GM19395 (cell line): Measurements from ENCODE around the gene LAMTOR2.
"Not testable (repeated sequence)": the region's sequence is repeated elsewhere in the genome, so short reads cannot be mapped to it uniquely, and the experiment has no call there.

Experiments used
- ATAC-seq: cut with Tn5 transposase; IDR thresholded peaks from one replicate; pipeline ENCODE4 v1.9.1; 2021; ENCODE audit warnings: mild to moderate bottlenecking, moderate library complexity; ENCODE audit not compliant: unreplicated experiment

Gene LAMTOR2

DNA sequence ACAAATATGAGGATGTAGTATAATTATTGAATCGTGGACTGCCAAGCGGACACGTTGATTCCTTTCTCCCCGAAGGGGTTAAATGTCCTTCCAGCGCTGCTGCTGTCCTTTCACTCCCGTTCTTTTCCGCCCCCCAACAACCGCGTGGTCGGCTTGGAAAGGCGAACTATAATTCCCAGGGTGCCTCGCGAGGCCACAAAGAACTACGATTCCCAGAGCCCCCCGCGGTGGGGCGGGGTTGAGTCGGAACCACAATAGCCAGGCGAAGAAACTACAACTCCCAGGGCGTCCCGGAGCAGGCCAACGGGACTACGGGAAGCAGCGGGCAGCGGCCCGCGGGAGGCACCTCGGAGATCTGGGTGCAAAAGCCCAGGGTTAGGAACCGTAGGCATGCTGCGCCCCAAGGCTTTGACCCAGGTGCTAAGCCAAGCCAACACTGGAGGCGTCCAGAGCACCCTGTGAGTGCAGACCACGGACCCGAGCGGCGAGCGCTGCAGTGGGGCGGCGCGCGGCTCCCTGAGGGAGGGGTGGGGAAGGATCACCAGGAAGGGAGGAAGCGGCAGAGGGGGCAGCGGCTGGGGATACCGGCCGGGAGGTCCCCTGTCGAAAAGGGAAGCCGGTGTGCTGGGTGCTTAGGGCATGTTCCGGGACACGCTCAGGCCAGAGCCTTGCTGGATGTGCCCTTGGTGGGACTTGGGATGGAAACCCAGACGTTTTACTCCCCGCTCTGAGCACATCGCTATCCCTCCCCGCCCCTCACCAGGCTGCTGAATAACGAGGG, at the start of gene LAMTOR2:
Gene LAMTOR2, plus strand, starts transcription at position 283 of the 781 bp plus-strand sequence. Its CDS starts 108 bp downstream, at position 391.
- peak; percentile 79 for ATAC-seq

DNA sequence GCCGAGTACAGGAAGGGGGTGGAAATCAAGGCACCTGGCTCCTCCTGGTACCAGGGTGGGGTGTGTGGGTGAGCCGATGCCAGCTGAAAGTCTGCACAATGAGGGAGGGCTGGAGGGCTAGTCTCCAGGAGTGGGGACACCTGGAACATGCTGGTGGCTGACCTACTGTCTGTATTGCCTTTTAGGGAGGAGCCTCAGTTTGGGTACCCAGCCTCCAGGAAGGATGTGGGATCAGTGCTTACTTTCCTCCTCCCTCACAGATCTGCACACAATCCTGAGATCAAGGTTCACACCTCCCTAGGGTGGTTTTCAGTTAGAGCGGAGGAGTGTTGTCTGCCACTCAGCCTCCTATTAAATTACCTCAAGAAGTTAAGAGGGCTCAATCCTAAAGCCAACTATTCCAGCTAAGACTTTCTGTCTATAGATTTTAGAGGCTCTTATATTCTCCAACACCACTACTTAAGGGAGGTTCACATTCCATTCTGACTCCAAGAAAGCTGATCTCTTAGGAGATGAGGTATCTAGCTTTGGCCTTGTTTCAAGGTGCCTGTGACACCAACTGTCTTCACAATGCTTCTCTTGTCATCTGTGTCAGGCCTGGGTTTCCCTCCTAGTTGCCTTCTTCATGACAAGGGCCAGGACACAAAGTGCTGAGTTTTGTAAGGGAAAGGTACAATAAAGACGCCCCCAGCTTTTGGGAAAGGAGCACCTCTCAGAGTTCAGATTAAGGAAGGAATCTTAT, 49.6 kb upstream of the LAMTOR2 start:
- ATAC-seq: no peak

- ATAC-seq: no peak
Observed at GRCh38 chr1:156006666-156007376, 47.8 kb upstream of the LAMTOR2 start.

- no peak for ATAC-seq
Observed at GRCh38 chr1:156009404-156009803, 45.2 kb upstream of the LAMTOR2 start.

DNA sequence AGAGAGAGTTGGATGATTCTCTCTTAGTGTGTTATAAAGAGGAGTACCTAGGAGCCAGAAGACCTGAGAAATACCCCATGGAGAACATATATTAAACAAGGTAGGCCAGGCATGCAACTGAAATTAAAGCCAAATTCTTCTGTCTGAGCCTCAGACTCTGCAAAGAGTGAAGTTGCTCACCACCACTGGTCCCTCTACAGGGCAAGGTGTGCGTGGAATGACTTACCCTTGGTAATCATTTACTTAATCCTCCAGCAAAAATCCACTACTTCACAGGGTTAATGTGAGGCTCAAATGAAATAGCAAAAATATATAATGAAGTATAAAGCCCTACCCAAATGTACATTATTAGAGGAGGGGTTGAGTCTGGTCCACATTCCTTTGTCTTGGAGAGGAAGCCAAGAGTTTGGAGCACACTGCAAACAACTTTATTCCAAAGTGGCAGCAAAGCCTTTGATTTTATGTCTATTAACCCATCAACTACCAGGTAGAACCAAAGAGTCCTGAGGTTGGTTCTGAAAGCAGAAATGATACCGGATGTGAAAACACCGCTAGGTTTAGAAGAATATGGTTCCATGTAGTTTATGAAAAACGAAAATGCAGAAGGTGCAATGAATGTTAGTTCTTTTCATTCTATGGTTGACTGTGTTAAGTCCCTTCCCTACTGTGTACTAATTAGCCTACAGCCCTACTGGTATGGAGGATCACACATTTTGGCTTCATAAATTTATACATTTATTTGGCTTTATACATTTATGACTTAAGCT, 42.3 kb upstream of the LAMTOR2 start:
- ATAC-seq: peak; percentile 83

- no peak for ATAC-seq
Observed at GRCh38 chr1:156014829-156015228, 39.8 kb upstream of the LAMTOR2 start.

- ATAC-seq: no peak
Observed at GRCh38 chr1:156019946-156020292, 34.7 kb upstream of the LAMTOR2 start.

GRCh38 chr1:156020293-156021092, 34.1 kb upstream of the LAMTOR2 start, which contains the start of gene SSR2:
Gene SSR2 (minus strand): TSS chr1:156020951. CDS start chr1:156020167, 784 bp downstream.
- peak; percentile 94 for ATAC-seq

GRCh38 chr1:156021093-156021428, 33.5 kb upstream of the LAMTOR2 start:
- no peak for ATAC-seq

- no peak for ATAC-seq
Observed at GRCh38 chr1:156021954-156022353, 32.6 kb upstream of the LAMTOR2 start.

DNA sequence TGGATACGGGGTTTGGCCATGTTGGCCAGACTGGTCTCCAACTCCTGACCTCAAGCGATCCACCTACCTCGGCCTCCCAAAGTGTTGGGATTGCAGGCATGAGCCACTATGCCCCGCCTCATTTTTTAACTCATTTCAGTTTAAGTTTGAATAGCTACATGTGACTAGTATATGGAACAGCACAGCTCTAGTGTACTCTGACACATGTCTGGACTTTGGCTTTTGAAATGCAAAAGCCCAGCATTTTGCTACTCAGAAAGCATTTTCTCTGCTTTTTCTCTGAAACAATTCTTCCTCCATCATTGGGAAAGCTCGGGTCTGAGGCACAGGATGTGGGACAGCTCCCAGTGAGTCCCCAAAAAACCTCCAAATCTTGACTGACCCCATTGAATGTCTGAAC, 29.8 kb upstream of the LAMTOR2 start:
- ATAC-seq: no peak

GRCh38 chr1:156025876-156026275, 28.7 kb upstream of the LAMTOR2 start:
- ATAC-seq: no peak

- no peak for ATAC-seq
Observed at GRCh38 chr1:156026588-156026987, 28.0 kb upstream of the LAMTOR2 start.

DNA sequence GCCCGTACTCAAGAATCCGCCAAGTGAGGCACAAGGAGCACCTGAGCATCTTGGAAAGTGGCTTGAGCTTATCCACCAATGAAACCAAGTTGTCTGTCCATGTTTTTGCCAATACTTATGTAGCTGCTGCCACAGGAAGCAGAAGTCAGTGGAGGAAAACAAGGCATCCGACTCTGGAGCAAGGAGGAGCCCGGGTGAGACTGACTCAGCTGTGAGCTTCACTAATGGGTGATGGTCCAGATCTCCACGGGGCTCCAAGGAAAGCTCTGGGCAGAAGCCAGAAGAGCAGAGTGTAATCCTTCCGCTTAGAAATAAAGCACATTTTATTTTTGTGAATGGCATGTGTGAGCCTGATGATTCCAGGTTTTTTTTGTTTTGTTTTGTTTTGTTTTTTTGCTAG, 21.6 kb upstream of the LAMTOR2 start:
- ATAC-seq: no peak

DNA sequence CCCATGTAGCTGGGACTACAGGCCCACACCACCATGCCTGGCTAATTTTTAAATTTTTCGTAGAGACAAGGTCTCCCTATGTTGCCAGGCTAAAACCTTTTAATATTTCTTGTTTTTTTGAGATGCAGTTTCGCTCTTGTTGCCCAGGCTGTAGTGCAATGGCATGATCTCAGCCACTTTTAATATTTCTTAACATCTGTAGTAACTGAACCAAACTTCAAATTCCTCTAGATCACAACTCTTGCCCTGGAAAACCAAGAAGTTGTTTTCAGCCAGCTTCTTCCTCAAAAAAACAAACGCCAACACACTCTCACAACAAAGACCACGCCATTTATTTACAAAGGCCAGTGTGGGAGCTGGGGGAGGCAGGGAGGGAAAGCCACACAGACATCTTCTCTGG, 19.6 kb upstream of the LAMTOR2 start:
- not testable (repeated sequence) for ATAC-seq

GRCh38 chr1:156042828-156043227, 11.8 kb upstream of the LAMTOR2 start:
- no peak for ATAC-seq

GRCh38 chr1:156045076-156045475, 9.5 kb upstream of the LAMTOR2 start:
- no peak for ATAC-seq

DNA sequence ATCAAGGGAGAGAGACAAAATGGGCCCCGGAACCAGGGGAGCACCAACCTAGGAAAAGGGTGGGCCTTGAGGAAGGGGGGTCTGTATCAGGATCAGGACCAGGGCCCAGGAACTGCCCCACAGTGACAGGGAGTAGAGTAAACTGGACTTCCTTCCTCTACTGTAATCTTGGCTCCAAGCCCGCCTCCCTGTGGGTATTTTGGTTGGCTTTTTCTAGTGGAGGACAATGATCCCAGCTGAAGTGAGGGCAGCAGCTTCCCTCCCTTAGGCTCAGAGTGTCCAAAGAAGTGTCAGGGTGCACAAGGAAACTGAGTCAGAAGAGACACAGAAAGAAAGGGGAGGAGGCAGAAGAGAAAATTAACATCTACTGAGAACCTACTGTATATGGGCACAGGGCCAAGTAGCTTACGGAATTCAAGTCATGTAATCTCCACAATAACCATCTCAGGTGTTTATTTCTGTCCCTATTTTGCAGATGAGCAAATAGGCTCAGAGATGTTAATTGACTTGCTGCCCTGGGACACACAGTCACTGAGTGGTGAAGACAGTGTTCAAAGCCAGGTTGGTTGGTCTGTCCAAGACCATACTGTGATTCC, 5.8 kb upstream of the LAMTOR2 start:
- ATAC-seq: no peak

- no peak for ATAC-seq
Observed at GRCh38 chr1:156050376-156050775, 4.2 kb upstream of the LAMTOR2 start.
